HG03039 (cell line): Measurements from ENCODE around the gene VTI1A.

Experiments
- ATAC-seq: cut with Tn5 transposase; IDR thresholded peaks from one replicate; pipeline ENCODE4 v1.9.1; 2021; ENCODE audit warnings: mild to moderate bottlenecking, moderate library complexity; ENCODE audit not compliant: unreplicated experiment

The VTI1A gene

DNA sequence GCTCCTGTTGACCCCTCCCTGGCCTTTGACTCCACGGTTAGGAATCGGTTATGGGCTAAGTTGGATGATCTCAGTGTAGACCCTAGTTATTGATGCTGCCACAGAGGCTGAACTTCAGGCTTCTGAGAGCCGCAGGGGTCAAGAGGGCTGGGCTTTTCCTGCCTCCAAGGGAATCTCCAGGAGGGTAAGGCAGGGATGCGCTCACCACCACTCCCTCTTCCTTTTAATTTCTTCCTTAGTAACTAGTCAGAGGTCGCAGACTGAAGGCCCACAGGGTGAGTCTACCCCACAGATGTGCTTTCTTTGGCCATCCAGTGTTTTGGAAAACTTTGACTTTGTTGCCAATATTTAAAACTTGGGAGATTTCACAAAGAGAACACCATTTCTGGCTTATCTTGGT, 352.0 kb downstream of the VTI1A start:
- no peak for ATAC-seq

DNA sequence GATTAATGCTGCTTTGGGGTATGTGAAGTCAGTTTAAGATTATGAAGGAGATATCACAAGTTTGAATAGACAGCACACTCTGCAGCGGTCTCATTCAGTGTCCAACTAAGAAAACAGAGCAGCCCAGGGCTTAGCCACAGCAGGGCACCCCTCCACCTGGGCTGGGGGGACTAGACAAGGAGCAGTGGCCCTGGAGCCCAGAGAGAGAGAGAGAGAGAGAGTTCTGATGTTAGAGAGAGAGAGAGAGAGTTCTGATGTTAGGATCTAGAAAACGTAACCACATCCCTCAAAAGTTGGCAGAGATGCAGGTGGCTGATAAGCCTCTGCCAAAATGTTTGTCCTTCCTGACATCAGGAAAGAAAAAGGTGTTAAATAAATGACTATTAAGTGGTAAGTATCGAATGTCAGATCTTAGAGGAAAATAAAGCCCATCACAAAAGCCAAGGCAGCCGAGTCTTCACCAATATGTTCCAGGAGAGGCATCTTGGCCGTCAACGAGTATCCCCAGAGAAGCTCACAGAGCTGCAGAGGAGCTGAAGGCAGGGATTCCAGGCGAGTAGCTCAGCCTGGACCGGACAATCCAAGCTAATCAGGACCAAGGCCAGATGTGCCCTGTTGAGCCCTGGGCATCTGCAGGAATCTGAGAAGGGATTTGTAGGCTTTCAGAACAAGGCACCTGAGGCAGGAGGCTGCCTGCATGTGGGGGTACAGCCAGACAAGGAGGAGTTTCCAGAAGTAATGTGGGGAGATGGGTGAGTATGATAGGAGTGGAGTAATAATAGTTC, 352.9 kb downstream of the VTI1A start:
- no peak for ATAC-seq

DNA sequence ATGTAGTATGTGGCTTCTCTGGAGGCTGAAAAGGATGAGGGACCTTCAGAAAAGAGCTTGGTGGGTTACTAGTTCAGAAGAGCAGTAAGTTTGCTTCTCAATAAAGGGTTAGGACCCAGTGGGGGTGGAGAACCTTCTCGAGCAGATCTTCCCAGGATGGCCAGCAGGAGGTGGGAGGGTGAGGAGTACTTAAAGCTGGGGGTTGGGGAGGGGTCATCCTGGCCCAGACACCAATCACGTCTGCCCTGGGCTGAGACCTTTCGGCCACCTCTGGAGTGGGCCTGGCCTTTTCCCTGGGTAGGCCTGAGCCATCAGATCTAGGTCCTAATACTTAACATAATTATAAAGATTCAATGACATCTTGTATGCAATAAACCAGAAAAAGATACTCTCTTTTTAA, 354.0 kb downstream of the VTI1A start:
- no peak for ATAC-seq

DNA sequence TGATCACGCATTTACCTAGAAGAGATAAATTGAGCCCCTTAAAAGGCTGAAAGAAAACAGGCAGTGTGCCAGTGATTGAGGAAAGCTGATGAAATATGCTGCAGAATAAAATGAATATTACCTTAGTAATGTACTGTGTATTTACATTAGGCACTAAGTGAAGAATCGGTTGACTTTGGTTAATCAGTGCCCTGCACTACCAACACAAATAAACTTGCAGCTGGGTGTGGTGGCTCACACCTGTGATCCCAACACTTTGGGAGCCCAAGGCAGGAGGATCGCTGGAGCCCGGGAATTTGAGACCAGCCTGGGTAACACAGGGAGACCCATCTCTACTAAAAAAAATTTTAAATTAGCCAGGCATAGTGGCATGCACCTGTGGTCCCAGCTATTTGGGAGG, 354.7 kb downstream of the VTI1A start:
- no peak for ATAC-seq

DNA sequence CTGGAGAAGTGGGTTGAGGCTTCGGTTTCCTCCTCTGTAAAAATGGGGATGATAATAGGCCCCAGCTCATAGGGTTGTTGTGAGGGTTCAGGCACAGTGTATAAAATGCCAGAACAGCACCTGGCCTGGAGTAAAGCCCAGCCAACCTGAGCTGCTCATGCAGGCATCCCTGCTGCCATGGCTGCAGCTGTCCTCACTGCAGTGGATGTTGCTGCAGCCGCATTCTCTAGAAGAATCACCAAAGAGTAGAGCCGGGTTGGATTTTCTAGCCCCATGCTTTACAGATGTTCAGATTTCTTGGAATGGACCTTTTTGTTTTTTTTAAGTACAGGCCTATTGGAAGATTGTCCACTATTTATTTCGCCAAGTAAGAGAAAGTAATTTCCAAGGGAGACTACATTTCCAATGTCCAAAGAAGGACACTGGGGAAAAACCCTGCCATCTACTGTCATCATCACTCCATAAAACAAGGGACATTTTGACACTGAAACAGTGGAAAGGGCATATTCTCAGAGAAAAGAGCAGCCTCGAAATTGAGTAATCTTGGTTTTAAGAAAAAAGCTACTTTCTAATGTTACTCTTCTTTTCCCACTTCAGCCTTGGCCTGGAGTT, 355.5 kb downstream of the VTI1A start:
- no peak for ATAC-seq

DNA sequence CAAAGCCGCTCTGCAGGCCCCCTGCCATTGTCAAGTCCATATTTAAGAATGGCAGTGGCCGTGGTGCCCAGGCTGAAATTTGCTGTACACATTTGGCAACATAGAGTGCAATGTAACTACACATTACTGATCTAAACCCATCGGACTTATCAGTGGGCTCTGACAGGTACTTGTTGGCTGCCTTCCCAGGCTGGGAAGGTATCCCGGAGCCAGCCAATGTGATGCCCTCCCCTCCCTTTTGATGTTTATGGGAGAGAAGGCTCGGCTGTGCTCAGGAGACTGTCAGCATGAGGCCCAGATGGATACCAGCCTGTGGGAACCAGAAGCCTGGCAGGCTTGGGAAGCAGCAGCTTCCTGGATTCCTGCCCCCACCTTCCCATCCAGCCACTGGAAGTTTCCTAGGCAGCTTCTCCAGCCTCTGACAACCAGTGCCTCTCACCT, 357.0 kb downstream of the VTI1A start:
- ATAC-seq = no peak

DNA sequence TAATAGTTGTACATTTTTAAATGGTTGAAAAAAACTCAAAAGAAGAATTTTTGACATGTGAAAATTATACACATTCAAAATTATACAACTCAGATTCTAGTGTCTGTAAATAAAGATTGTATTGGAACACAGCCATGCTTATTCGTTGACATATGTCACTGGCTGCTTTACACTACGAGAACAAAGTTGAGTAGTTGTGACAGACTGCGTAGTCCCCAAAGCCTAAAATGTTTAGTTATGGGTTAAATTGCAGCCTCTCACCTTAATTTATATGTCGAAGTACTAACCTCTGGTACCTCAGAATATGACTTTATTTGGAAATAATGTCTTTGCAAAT, 358.2 kb downstream of the VTI1A start:
- no peak for ATAC-seq

DNA sequence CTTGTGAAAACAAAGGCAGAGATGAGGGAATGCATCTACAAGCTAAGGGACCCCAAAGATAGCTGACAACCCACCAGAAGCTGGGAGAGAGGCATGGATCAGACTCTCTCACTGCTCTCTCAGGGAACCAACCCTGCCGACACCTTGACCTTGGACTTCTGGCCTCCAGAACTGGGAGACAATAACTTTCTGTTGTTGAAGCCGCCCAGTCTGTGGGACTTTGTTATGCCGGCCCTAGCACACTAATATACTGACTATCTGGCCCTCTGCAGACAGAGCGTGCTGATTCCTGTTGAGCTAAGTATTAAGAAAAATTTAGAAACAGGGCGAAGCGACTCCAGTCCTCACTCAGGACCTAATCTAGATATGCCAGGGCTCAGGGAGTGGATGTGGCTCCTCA, 358.7 kb downstream of the VTI1A start:
- no peak for ATAC-seq

DNA sequence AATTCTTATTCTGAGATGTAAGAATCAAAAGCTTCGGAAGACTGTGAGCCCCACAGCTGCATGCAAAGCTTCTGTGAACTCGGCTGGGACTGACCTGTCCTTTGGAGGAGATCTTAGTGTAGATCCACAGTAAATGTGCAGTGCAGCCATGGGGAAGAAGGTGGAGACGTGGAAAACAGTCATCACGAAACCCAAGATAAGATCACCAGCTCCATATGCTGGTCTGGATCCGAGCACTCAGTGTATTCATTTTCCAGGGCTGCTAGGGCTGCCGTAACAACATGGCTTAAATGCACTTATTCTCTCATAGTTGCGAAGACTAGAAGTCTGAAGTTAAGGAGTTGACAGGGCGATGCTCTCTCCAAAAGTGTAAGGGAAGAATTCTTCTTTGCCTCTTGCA, 360.0 kb downstream of the VTI1A start:
- ATAC-seq = no peak

DNA sequence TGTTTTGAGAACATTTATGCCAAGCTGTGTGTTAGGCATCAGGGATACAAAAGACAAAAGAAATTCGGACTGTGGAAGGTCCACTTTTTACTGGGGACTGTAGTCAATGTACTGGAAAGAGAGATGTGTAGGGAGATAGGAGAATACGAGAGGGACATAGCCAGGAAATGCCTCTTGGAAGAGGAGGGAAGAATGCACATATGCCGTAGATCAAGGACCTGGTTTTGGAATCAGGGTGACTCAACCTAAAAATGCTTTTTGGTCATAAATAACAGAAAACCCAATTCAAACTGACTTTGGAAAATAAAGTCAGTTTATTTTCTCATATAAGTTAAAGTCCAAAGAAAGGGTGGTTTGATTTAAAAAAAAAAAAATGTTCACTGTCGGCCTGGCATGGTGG, 362.7 kb downstream of the VTI1A start:
- ATAC-seq = no peak

DNA sequence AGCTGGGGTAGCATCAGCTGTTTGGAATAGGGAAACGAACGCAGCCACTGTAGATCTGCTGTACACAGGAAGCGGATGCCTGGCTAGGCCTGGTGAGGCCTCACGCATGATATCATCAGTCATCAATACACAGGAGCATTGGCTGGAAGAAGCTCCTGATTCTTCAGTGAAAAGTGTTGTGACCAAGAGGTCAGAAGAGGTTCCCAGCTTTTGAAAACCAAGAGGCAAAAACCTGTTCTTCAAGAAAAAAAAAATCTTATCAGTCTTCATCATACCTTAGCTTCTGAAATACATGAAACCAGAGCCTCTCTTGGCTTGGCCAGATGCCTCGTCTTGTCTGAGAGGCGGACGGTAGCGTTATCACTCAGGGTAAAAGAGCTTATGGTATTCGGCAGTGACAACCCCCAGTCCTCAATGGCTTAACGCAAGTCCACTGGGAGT, 363.7 kb downstream of the VTI1A start:
- no peak for ATAC-seq

DNA sequence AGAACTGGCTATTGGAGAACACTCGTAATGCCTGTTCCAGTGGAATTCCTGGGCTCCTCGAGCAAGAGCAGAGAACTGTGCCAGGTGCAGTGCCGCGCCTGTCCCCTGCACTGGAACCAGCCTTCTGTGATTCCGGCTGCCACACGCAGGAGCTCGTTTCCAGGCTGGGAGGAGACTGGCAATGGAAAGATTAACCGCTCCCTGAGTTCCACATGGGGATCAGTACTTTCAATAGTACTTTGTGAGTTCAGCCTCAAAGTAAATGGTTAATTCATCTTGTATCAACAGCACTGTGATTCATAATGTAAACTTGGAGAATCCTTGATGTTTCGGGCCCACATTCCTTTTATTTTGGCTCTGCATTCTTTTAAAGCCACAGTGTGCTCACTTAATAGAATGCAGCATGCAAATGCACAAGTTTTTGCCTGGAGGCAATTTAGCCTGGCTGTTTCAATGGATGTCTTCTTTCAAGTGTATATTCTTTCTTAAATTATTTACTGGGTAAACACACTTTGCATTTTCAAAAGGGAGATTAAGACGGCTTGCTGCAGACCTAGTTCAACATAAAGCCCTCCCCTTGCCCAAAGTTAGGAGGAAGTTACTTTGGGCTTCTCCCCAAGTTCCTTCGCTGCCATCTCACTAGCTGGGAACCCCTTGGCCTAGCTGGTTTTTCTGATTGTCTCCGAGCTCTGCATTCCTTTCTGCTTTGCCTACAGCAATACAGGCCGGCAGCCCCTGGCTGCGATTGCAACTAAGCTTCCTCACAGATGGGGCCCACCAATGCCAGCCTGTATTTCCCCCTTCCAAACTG, 364.9 kb downstream of the VTI1A start:
- ATAC-seq = no peak

DNA sequence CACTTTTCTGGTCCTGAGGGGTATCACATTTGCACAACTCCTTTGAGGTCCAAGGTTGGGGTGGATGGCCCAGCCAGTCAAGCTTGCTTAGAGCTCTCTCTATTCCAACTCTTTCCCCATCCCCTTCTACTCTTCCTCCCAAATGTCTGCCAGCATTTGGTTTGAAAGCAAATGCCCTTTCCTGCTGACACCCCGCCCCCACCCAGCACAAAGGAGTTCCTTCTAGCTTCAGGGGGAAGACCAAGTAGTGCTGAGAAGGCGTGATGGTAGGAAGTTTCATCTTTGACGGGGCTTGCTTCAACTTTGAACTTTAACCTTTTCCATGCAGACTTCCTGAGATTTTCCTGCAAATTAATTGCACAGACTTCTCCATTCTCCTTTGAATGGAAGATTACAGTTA, 365.6 kb downstream of the VTI1A start:
- no peak for ATAC-seq

DNA sequence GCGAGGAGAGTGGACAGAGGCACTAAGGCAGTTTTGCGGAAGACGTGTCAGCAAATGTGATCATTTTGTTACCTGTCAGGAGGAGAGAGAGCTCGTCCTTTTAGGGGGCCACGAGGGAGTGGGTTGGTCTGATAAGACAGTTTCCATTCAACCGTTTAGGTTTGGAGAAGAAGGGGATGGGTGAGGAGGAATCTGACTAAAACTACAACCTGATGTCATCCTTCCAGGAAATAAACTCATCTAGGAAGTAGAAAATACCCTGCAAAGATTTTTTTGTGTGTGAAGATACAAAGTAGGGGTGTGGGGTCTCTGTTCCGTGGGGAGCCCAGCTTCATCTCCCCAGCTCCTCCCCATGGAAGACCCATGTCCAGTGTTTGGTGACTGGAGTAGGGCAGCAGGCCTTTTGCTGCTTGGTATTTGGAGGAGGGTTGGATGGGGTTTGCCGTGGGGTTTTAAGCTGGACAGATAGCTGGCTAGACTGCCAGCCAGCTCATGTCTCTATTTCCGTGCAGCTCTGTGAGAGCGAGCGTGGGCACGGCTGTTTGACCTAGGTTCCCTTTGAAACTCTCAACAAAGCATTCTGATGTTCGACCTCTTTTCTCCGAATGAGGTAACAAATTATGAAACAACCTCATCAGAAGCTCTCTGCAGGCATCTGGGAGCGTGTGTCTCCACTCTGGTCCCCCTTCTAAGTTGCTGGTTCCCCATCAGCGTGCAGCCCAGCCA, 367.0 kb downstream of the VTI1A start:
- ATAC-seq = no peak

DNA sequence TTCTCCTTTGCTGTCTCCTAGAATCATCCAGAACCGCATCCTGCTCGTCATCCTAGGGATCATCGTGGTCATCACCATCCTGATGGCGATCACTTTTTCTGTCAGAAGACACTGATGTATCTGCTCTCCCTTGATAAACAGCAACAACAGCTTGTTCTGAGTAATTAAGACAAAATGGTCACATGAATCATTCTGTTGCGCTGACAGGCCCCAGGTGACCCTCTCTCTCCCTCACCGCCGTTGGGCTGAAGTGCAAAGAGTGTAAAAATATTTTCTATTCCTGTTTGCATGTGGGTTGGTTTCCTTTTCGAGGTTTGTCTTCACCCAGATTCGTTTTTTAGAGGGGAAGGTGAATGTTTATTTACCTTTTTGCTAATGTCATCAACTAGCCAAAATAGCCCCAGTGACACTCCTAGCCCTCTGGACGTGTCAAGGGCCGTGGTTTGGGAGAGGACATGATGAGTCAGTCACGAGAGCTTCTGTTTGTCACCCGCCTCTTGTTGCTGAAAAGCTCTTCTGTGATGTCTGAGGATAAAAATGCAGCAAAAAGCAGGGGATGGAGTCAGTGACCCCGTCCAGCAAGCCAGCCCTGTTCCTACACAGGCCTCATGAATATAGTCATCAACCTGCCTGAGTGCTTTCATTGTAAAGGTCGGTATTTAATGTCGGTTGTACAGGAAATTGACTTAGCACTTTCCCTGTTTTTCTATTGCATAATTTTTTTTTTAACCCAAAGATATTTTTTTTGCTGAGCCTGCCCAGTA, 368.4 kb downstream of the VTI1A start:
- ATAC-seq = no peak

DNA sequence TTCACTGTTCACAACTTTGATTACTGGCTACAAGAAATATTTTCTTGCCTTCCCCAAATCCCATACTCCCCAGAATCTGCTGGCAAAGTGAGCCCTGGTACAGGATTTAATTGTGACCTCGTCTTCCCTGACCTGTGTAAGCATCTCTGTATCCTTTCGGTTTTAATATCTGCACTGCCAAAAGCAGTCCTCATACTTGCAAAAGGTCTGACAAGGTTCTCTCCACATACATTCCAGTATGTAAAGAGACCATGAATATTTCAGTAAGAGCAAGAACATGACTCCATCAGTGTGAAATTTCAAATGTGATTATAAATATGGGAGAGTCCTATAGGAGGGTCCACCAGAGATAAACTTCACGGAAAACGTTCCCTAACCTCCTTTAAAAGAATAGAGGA, 369.0 kb downstream of the VTI1A start:
- ATAC-seq = no peak

DNA sequence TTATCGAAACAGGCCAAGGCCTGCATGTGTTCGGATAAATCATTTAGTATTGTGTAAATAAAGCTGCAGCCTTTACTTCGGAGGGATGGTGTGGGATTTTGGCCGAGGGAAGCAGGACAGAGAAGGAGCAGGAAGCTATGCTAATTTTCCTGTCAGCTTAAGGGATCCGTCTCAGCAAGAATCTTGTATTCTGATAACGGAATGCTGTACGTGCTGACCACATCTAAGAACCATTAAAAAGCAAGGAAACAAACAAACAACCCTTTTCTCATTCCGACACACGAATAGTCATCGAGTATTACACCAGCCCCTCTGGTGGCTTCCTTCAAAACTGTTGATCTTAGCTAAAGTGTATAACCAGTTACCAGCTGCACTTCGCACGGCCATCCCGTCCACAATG, 369.9 kb downstream of the VTI1A start:
- no peak for ATAC-seq

DNA sequence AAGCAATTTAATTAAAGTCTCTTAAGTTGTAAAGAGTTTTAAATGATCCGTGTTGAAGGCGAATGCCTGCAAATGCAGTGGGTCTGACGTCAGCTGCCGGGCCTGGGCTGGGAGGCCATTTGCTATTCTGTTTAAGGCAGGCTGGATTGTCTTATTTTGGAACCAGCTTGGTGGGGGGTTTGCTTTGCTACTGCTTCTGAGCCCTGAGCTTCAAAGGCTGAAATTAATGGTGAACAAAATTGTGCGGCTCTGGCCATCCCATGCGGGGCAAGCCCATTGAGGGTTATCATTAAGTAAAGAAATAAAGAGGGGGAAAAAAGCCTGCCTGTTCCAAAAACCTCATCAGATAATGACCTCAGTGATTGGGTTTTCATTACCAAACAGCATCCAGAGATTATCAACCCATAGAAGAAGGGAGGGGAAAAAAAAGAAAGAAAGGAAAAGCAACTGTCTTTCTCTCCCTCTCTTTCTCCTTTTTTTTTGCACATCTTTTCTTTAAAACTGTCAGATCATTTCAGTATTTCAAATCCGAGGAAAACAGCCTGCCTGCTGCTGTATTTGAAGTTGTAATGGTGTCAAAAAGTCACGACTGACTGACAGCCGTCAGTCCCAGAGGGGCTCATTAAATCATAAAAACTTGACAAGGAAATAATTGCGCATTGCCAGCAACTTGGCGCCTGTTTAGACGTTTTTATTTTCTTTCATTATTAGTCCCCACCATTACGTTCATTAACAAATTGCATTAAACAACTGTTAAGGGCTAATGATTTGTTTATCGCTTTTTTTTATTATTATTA, 371.2 kb downstream of the VTI1A start:
- ATAC-seq = no peak

DNA sequence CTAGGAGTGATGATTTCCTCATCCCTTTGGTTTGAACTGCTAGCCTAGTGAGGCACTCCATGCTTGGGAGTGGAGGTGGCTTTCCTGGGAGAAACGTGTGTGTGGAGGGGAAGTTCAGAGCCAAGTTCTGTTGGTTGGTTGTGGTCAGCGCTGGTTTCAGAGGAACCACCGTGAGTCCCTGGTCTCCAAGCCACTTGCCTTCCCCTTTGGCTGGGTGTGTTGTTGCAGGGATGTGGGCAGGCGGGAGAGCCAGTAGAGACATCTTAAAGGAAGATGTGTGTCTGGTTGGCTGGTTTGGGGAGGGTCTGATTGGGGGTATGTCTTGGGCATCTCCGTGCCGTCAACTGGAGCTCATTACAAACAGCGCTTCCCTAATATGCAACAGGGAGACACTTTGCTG, 372.2 kb downstream of the VTI1A start:
- ATAC-seq = no peak

DNA sequence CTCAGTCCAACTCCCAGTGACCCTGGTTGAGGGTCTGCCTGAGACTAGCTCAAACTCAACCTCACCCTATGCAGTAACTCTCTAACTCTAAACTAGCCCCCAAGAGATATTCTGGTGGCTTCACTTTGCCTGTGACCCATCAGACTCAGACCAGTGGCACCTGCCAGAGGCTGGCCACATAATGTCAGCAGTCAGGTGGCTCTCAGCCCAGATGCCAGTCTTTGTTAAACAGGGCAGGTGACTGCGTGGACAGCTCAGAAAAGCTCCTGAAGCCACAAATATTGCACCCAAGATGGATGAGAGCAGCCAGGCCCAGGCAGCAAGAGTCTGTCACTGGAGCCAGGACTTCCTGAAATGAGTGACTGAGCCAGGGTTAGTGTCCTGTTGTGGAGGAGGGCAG, 373.3 kb downstream of the VTI1A start:
- no peak for ATAC-seq
